BLaER1 (cell line): ENCODE measurements around the gene VPS39.

Experiments
- H3K27ac ChIP-seq: shearing (Covaris generic); formaldehyde crosslinking; 2 replicates; pipeline ENCODE4 v1.8.1; 2022
- H3K27me3 ChIP-seq: shearing (Covaris generic); formaldehyde crosslinking; 2 replicates; pipeline ENCODE4 v1.8.1; 2022
- H3K36me3 ChIP-seq: shearing (Covaris generic); formaldehyde crosslinking; 2 replicates; pipeline ENCODE4 v1.8.1; 2022
- H3K4me1 ChIP-seq: shearing (Covaris generic); formaldehyde crosslinking; 2 replicates; pipeline ENCODE4 v1.8.1; 2022
- H3K4me2 ChIP-seq: shearing (Covaris generic); formaldehyde crosslinking; 2 replicates; pipeline ENCODE4 v1.8.1; 2022
- H3K4me3 ChIP-seq: shearing (Covaris generic); formaldehyde crosslinking; 2 replicates; pipeline ENCODE4 v1.8.1; 2022
- H3K9ac ChIP-seq: shearing (Covaris generic); formaldehyde crosslinking; 2 replicates; pipeline ENCODE4 v1.8.1; 2022
- H3K9me3 ChIP-seq: shearing (Covaris generic); formaldehyde crosslinking; 2 replicates; pipeline ENCODE4 v1.8.1; 2022
- H4K20me1 ChIP-seq: shearing (Covaris generic); formaldehyde crosslinking; 2 replicates; pipeline ENCODE4 v1.8.1; 2022
- Cebpa-rat ChIP-seq: shearing (Covaris generic); IDR thresholded peaks from 2 replicates; pipeline ENCODE4 v1.8.1; 2022

The VPS39 gene

GRCh38 chr15:42184296-42184695 lies 23.8 kb downstream of the VPS39 start:
- Histone ChIP-seq H3K4me2 (no peak overlapping the region), H3K9ac (no peak overlapping the region), H3K27me3 (no peaks in the 10 kb centered on the region), H3K27ac (no peak overlapping the region), H3K4me1 (no peaks in the 10 kb centered on the region), H3K9me3 (no peaks in the 10 kb centered on the region), H3K36me3 (peaks cover 94% of the 10 kb centered on the region), H4K20me1 (no peaks in the 10 kb centered on the region), H3K4me3 (no peak overlapping the region)
- TF ChIP-seq Cebpa-rat = no peak

DNA sequence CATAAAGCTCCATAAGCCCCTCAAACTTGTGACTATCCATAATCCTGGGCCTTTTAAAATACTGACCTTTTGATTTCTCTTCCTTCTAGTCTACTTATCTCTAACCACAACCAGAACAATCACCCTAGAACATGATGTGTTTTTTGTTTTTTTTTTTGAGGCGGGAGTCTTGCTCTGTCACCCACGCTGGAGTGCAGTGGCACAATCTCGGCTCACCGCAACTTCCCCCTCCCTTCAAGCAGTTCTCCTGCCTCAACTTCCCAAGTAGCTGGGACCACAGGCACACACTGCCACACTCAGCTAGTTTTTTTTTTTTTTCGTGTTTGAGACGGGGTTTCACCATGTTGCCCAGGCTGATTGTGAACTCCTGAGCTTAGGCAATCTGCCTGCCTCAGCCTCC lies 25.1 kb downstream of the VPS39 start:
- no peak overlapping the region for H3K9ac ChIP-seq
- no peak for TF ChIP-seq Cebpa-rat
- no peak overlapping the region for H3K27ac ChIP-seq
- no peaks in the 10 kb centered on the region for H3K9me3 ChIP-seq
- H4K20me1 ChIP-seq = no peaks in the 10 kb centered on the region
- H3K4me1 ChIP-seq = no peaks in the 10 kb centered on the region
- no peak overlapping the region for H3K4me2 ChIP-seq
- no peak overlapping the region for H3K4me3 ChIP-seq
- H3K27me3 ChIP-seq = no peaks in the 10 kb centered on the region
- H3K36me3 ChIP-seq = peaks cover 94% of the 10 kb centered on the region

GRCh38 chr15:42182328-42182886 lies 25.7 kb downstream of the VPS39 start:
- no peak overlapping the region for H3K9ac ChIP-seq
- peaks cover 94% of the 10 kb centered on the region for H3K36me3 ChIP-seq
- H3K4me3 ChIP-seq = no peak overlapping the region
- no peaks in the 10 kb centered on the region for H3K4me1 ChIP-seq
- TF ChIP-seq Cebpa-rat = no peak
- H3K27ac ChIP-seq = no peak overlapping the region
- no peaks in the 10 kb centered on the region for H4K20me1 ChIP-seq
- no peaks in the 10 kb centered on the region for H3K27me3 ChIP-seq
- H3K4me2 ChIP-seq = no peak overlapping the region
- H3K9me3 ChIP-seq = no peaks in the 10 kb centered on the region

- H3K36me3 ChIP-seq = peaks cover 90% of the 10 kb centered on the region
- no peak overlapping the region for H3K27ac ChIP-seq
- no peak overlapping the region for H3K4me2 ChIP-seq
- no peaks in the 10 kb centered on the region for H3K9me3 ChIP-seq
- no peak overlapping the region for H3K4me3 ChIP-seq
- no peaks in the 10 kb centered on the region for H3K27me3 ChIP-seq
- H4K20me1 ChIP-seq = no peaks in the 10 kb centered on the region
- no peak overlapping the region for H3K9ac ChIP-seq
- H3K4me1 ChIP-seq = no peaks in the 10 kb centered on the region
- no peak for TF ChIP-seq Cebpa-rat
These were observed 30.0 kb downstream of the VPS39 start for GRCh38 chr15:42178056-42178455.

GRCh38 chr15:42175671-42176070 lies 32.4 kb downstream of the VPS39 start:
- Histone ChIP-seq H3K27me3 (no peaks in the 10 kb centered on the region), H3K36me3 (peaks cover 94% of the 10 kb centered on the region), H3K9ac (no peak overlapping the region), H3K4me3 (no peak overlapping the region), H3K27ac (no peak overlapping the region), H3K4me1 (no peaks in the 10 kb centered on the region), H3K9me3 (no peaks in the 10 kb centered on the region), H4K20me1 (no peaks in the 10 kb centered on the region), H3K4me2 (no peak overlapping the region)
- TF ChIP-seq Cebpa-rat = no peak

GRCh38 chr15:42172475-42172874 lies 35.6 kb downstream of the VPS39 start:
- TF ChIP-seq Cebpa-rat = no peak
- Histone ChIP-seq H3K27ac (no peak overlapping the region), H3K9me3 (no peaks in the 10 kb centered on the region), H3K27me3 (no peaks in the 10 kb centered on the region), H3K4me1 (no peaks in the 10 kb centered on the region), H4K20me1 (no peaks in the 10 kb centered on the region), H3K9ac (no peak overlapping the region), H3K4me2 (no peak overlapping the region), H3K36me3 (peaks cover 93% of the 10 kb centered on the region), H3K4me3 (no peak overlapping the region)

DNA sequence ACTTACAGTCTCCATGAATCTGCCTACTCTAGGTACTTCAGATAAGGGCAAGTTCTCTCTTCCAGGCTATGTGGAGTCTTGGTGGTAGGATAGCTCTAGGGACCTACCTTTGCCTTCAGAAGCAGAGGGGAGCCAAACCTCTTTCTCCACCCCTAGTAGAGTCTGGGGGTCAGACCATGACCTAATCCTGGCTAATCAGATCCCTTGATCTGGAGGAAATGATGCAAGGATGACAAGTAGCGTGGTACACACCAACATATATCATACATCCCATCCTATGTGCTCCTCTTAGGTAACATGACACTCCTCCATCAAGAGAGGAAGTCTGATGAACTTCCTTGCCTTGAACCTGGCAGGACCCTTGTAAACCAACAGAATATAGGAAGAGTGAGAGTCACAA lies 36.3 kb downstream of the VPS39 start:
- no peaks in the 10 kb centered on the region for H4K20me1 ChIP-seq
- H3K36me3 ChIP-seq = peaks cover 93% of the 10 kb centered on the region
- no peaks in the 10 kb centered on the region for H3K27me3 ChIP-seq
- no peak overlapping the region for H3K4me2 ChIP-seq
- no peak overlapping the region for H3K9ac ChIP-seq
- no peak overlapping the region for H3K4me3 ChIP-seq
- no peak for TF ChIP-seq Cebpa-rat
- H3K27ac ChIP-seq = no peak overlapping the region
- no peaks in the 10 kb centered on the region for H3K9me3 ChIP-seq
- H3K4me1 ChIP-seq = no peaks in the 10 kb centered on the region

- Histone ChIP-seq H3K9ac (no peak overlapping the region), H4K20me1 (no peaks in the 10 kb centered on the region), H3K9me3 (no peaks in the 10 kb centered on the region), H3K36me3 (peaks cover 96% of the 10 kb centered on the region), H3K4me1 (no peaks in the 10 kb centered on the region), H3K27me3 (no peaks in the 10 kb centered on the region), H3K27ac (no peak overlapping the region), H3K4me3 (no peak overlapping the region), H3K4me2 (no peak overlapping the region)
- no peak for TF ChIP-seq Cebpa-rat
These were observed 37.0 kb downstream of the VPS39 start for GRCh38 chr15:42171122-42171521.

- Histone ChIP-seq H3K27ac (no peak overlapping the region), H3K36me3 (peaks cover 97% of the 10 kb centered on the region), H3K4me2 (no peak overlapping the region), H4K20me1 (no peaks in the 10 kb centered on the region), H3K9me3 (no peaks in the 10 kb centered on the region), H3K4me1 (no peaks in the 10 kb centered on the region), H3K9ac (no peak overlapping the region), H3K4me3 (no peak overlapping the region), H3K27me3 (no peaks in the 10 kb centered on the region)
- TF ChIP-seq Cebpa-rat = no peak
These were observed 41.7 kb downstream of the VPS39 start for GRCh38 chr15:42166225-42166940.

GRCh38 chr15:42165106-42165505 lies 43.0 kb downstream of the VPS39 start:
- no peak overlapping the region for H3K4me2 ChIP-seq
- TF ChIP-seq Cebpa-rat = no peak
- no peak overlapping the region for H3K4me3 ChIP-seq
- H3K36me3 ChIP-seq = peaks cover 97% of the 10 kb centered on the region
- H3K27ac ChIP-seq = no peak overlapping the region
- no peaks in the 10 kb centered on the region for H4K20me1 ChIP-seq
- H3K27me3 ChIP-seq = no peaks in the 10 kb centered on the region
- no peaks in the 10 kb centered on the region for H3K9me3 ChIP-seq
- H3K4me1 ChIP-seq = no peaks in the 10 kb centered on the region
- H3K9ac ChIP-seq = no peak overlapping the region
